DOHH2 (cell line): ENCODE results near the gene MKX.

Experiments used
- H3F3A ChIP-seq: fragments of 200-600 bp; sonication (generic), shearing (Covaris generic); 2 replicates; pipeline ENCODE4 v1.6.0; 2016; ENCODE audit warnings: antibody characterized with exemption, mild to moderate bottlenecking; ENCODE audit not compliant: control insufficient read depth, insufficient read depth
- H3K27ac ChIP-seq: fragments of 200-600 bp; sonication (generic); 2 replicates; pipeline ENCODE4 v1.5.1; 2014; ENCODE audit warnings: low read depth, mild to moderate bottlenecking, low read length, moderate library complexity
- H3K27me3 ChIP-seq: fragments of 200-600 bp; sonication (generic); 2 replicates; pipeline ENCODE4 v1.6.1; 2014; ENCODE audit warnings: mild to moderate bottlenecking, low read length, mixed read lengths; ENCODE audit not compliant: control insufficient read depth
- H3K36me3 ChIP-seq: fragments of 200-600 bp; sonication (generic); 2 replicates; pipeline ENCODE4 v1.6.1; 2014; ENCODE audit warnings: mild to moderate bottlenecking, low read length, moderate library complexity, mixed read lengths; ENCODE audit not compliant: control insufficient read depth
- H3K4me1 ChIP-seq: fragments of 200-600 bp; sonication (generic); 2 replicates; pipeline ENCODE4 v1.6.1; 2014; ENCODE audit warnings: mild to moderate bottlenecking, low read length, mixed read lengths; ENCODE audit not compliant: control insufficient read depth
- H3K4me2 ChIP-seq: fragments of 200-600 bp; sonication (generic); 2 replicates; pipeline ENCODE4 v1.6.0; 2014; ENCODE audit warnings: mild to moderate bottlenecking, low read length, moderate library complexity
- H3K4me3 ChIP-seq: fragments of 200-600 bp; sonication (generic); 2 replicates; pipeline ENCODE4 v1.5.1; 2014; ENCODE audit warnings: mild to moderate bottlenecking, low read length, mixed read lengths
- H3K79me2 ChIP-seq: fragments of 200-600 bp; sonication (generic); 2 replicates; pipeline ENCODE4 v1.6.1; 2014; ENCODE audit warnings: mild to moderate bottlenecking, low read length, mixed read lengths; ENCODE audit not compliant: control insufficient read depth
- H3K9me2 ChIP-seq: fragments of 200-600 bp; sonication (generic); replicated peaks from 2 replicates; pipeline ENCODE4 v1.6.1; 2014; ENCODE audit warnings: mild to moderate bottlenecking, low read length, mixed read lengths; ENCODE audit not compliant: control insufficient read depth
- H3K9me3 ChIP-seq: fragments of 200-600 bp; sonication (generic); 2 replicates; pipeline ENCODE4 v1.6.1; 2014; ENCODE audit warnings: antibody characterized with exemption, low read length, mixed read lengths; ENCODE audit not compliant: control insufficient read depth, insufficient read depth
- H4K20me1 ChIP-seq: fragments of 200-600 bp; sonication (generic); 2 replicates; pipeline ENCODE4 v1.6.0; 2014; ENCODE audit warnings: low read depth, mild to moderate bottlenecking, antibody characterized with exemption, low read length, moderate library complexity; ENCODE audit not compliant: control insufficient read depth, insufficient read depth
- EZH2phosphoT487 ChIP-seq: fragments of 200-600 bp; sonication (generic); IDR thresholded peaks from 2 replicates; pipeline ENCODE4 v1.6.1; 2017; ENCODE audit warnings: borderline replicate concordance, mild to moderate bottlenecking, antibody characterized with exemption, low read length, moderate library complexity, mixed read lengths
- TF ChIP-seq, protein P1 (sequence below): fragments of 200-600 bp; sonication (generic); IDR thresholded peaks from one replicate; pipeline ENCODE4 v1.5.1; 2014; ENCODE audit warnings: antibody characterized with exemption, mild to moderate bottlenecking, low read depth, low read length; ENCODE audit not compliant: poor library complexity, severe bottlenecking

Gene MKX

DNA sequence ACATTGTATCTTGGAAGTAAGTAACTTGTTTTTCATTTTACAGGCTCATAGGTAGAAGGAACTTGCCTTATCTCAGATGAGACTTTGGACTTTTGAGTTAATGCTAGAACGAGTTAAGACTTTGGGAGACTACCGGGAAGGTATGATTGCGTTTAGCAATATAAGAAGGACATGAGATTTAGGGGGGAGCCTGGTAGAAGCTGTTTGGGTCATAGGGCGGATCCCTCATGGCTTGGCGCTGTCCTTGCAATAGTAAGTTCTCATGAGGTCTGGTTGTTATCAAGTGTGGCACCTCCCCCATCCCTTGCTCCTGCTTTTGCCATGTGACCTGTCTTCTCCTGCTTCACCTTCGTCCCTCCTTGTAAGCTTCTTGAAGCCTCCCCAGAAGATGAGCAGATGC, 110.3 kb downstream of the MKX start:
- Histone ChIP-seq H3K4me3 (no peak overlapping the region), H3F3A (no peaks in the 10 kb centered on the region), H4K20me1 (no peaks in the 10 kb centered on the region), H3K27me3 (no peaks in the 10 kb centered on the region), H3K9me3 (no peaks in the 10 kb centered on the region), H3K4me2 (no peak overlapping the region), H3K27ac (no peak overlapping the region), H3K36me3 (no peaks in the 10 kb centered on the region), H3K79me2 (no peaks in the 10 kb centered on the region), H3K4me1 (no peaks in the 10 kb centered on the region), H3K9me2 (no peaks in the 10 kb centered on the region)
- TF ChIP-seq, protein P1, sequence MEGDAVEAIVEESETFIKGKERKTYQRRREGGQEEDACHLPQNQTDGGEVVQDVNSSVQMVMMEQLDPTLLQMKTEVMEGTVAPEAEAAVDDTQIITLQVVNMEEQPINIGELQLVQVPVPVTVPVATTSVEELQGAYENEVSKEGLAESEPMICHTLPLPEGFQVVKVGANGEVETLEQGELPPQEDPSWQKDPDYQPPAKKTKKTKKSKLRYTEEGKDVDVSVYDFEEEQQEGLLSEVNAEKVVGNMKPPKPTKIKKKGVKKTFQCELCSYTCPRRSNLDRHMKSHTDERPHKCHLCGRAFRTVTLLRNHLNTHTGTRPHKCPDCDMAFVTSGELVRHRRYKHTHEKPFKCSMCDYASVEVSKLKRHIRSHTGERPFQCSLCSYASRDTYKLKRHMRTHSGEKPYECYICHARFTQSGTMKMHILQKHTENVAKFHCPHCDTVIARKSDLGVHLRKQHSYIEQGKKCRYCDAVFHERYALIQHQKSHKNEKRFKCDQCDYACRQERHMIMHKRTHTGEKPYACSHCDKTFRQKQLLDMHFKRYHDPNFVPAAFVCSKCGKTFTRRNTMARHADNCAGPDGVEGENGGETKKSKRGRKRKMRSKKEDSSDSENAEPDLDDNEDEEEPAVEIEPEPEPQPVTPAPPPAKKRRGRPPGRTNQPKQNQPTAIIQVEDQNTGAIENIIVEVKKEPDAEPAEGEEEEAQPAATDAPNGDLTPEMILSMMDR: no peak
- TF ChIP-seq EZH2phosphoT487: no peak

DNA sequence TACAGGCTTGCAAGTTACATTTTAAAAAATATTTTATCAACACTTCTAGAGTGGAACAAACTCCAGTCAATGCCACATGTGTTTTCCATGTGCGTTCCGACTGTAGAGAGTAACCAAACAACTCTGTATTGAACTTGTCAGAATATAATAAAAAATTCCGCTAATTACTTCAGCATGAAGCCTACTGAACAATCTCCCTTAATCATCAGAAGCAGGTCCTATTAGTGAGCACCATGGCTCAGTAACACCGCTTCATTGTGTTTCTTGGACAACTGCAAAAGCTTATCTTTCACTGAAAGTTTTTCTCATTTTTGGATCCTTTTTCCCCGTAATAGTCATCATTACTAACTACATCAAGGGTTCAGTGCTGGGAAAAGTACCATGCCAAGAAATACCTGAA, 117.0 kb downstream of the MKX start:
- no peaks in the 10 kb centered on the region for H3K4me1 ChIP-seq
- no peaks in the 10 kb centered on the region for H4K20me1 ChIP-seq
- no peaks in the 10 kb centered on the region for H3K27me3 ChIP-seq
- H3K4me3 ChIP-seq: no peak overlapping the region
- H3K9me3 ChIP-seq: no peaks in the 10 kb centered on the region
- H3K79me2 ChIP-seq: no peaks in the 10 kb centered on the region
- H3F3A ChIP-seq: no peaks in the 10 kb centered on the region
- H3K36me3 ChIP-seq: no peaks in the 10 kb centered on the region
- H3K27ac ChIP-seq: no peak overlapping the region
- no peak overlapping the region for H3K4me2 ChIP-seq
- H3K9me2 ChIP-seq: no peaks in the 10 kb centered on the region
- TF ChIP-seq, protein P1: no peak
- no peak for TF ChIP-seq EZH2phosphoT487

DNA sequence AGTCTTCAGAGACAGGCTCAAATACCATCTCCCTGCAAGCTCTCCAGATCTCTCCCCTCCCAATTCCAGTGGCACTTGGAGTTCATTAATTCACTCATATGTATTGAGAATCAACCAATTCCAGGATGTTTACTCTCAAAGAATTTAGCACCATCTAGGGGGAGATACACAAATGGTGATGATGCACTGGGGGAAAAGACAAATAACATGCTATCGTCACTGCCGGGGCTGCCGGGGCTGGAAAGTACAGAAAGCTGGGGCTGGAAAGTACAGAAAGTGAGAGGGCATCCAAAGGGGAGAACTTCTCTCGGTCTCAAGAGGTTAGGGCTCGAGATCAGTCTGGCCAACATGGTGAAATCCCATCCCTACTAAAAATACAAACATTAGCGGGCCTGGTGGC, 118.7 kb downstream of the MKX start:
- no peak overlapping the region for H3K27ac ChIP-seq
- no peaks in the 10 kb centered on the region for H3K4me1 ChIP-seq
- no peaks in the 10 kb centered on the region for H3K27me3 ChIP-seq
- H3K79me2 ChIP-seq: no peaks in the 10 kb centered on the region
- no peaks in the 10 kb centered on the region for H4K20me1 ChIP-seq
- H3K36me3 ChIP-seq: no peaks in the 10 kb centered on the region
- no peak overlapping the region for H3K4me2 ChIP-seq
- no peaks in the 10 kb centered on the region for H3K9me3 ChIP-seq
- no peaks in the 10 kb centered on the region for H3K9me2 ChIP-seq
- TF ChIP-seq, protein P1: no peak
- TF ChIP-seq EZH2phosphoT487: no peak
- H3F3A ChIP-seq: no peaks in the 10 kb centered on the region
- no peak overlapping the region for H3K4me3 ChIP-seq
